ENCODE measurements around the gene NAP1L5.

Gene NAP1L5

GRCh38 chr4:88734403-88734949 is 36.8 kb upstream of the NAP1L5 start:
- ATAC-seq (replicated peaks; ENCODE audit: extremely low read depth, poor library complexity, severe bottlenecking): no peak
- Mint-ChIP-seq H3K4me3 (no peak overlapping the region), H3K36me3 (ENCODE audit: insufficient read depth) (peaks cover 7% of the 10 kb centered on the region), H3K4me1 (peaks cover 17% of the 10 kb centered on the region), H3K27ac (ENCODE audit: low read depth) (no peak overlapping the region), H3K9me3 (no peaks in the 10 kb centered on the region), H3K27me3 (no peaks in the 10 kb centered on the region)
- DNase-seq (ENCODE audit: low spot score in 2 of 2): no peak

GRCh38 chr4:88732714-88733368 is 35.2 kb upstream of the NAP1L5 start:
- Mint-ChIP-seq H3K27me3 (no peaks in the 10 kb centered on the region), H3K9me3 (no peaks in the 10 kb centered on the region), H3K4me1 (peaks cover 12% of the 10 kb centered on the region), H3K27ac (ENCODE audit: low read depth) (no peak overlapping the region), H3K4me3 (no peak overlapping the region), H3K36me3 (ENCODE audit: insufficient read depth) (peaks cover 9% of the 10 kb centered on the region)
- no peak for DNase-seq (ENCODE audit: low spot score in 2 of 2)
- ATAC-seq (replicated peaks; ENCODE audit: extremely low read depth, poor library complexity, severe bottlenecking): no peak

- Mint-ChIP-seq H3K4me1 (no peaks in the 10 kb centered on the region), H3K27ac (ENCODE audit: low read depth) (no peak overlapping the region), H3K36me3 (ENCODE audit: insufficient read depth) (peaks cover 15% of the 10 kb centered on the region), H3K4me3 (no peak overlapping the region), H3K27me3 (no peaks in the 10 kb centered on the region), H3K9me3 (no peaks in the 10 kb centered on the region)
- DNase-seq (ENCODE audit: low spot score in 2 of 2) (no peak), ATAC-seq (replicated peaks; ENCODE audit: extremely low read depth, poor library complexity, severe bottlenecking) (no peak)
Observed at GRCh38 chr4:88731381-88731780, 33.8 kb upstream of the NAP1L5 start.

- Mint-ChIP-seq H3K36me3 (ENCODE audit: insufficient read depth) (peaks cover 16% of the 10 kb centered on the region), H3K27ac (ENCODE audit: low read depth) (no peak overlapping the region), H3K4me3 (no peak overlapping the region), H3K4me1 (no peaks in the 10 kb centered on the region), H3K9me3 (no peaks in the 10 kb centered on the region), H3K27me3 (no peaks in the 10 kb centered on the region)
- DNase-seq (ENCODE audit: low spot score in 2 of 2): no peak
- no peak for ATAC-seq (replicated peaks; ENCODE audit: extremely low read depth, poor library complexity, severe bottlenecking)
Observed at GRCh38 chr4:88730811-88731210, 33.2 kb upstream of the NAP1L5 start.

GRCh38 chr4:88729146-88729760 is 31.6 kb upstream of the NAP1L5 start:
- no peaks in the 10 kb centered on the region for H3K9me3 Mint-ChIP-seq
- H3K4me1 Mint-ChIP-seq: no peaks in the 10 kb centered on the region
- no peaks in the 10 kb centered on the region for H3K27me3 Mint-ChIP-seq
- no peak overlapping the region for H3K4me3 Mint-ChIP-seq
- no peak for DNase-seq (ENCODE audit: low spot score in 2 of 2)
- H3K36me3 Mint-ChIP-seq (ENCODE audit: insufficient read depth): peaks cover 24% of the 10 kb centered on the region
- no peak overlapping the region for H3K27ac Mint-ChIP-seq (ENCODE audit: low read depth)
- ATAC-seq (replicated peaks; ENCODE audit: extremely low read depth, poor library complexity, severe bottlenecking): no peak

- H3K27me3 Mint-ChIP-seq: no peaks in the 10 kb centered on the region
- DNase-seq (ENCODE audit: low spot score in 2 of 2): no peak
- H3K36me3 Mint-ChIP-seq (ENCODE audit: insufficient read depth): peaks cover 22% of the 10 kb centered on the region
- no peak overlapping the region for H3K4me3 Mint-ChIP-seq
- no peaks in the 10 kb centered on the region for H3K4me1 Mint-ChIP-seq
- H3K9me3 Mint-ChIP-seq: no peaks in the 10 kb centered on the region
- no peak for ATAC-seq (replicated peaks; ENCODE audit: extremely low read depth, poor library complexity, severe bottlenecking)
- H3K27ac Mint-ChIP-seq (ENCODE audit: low read depth): no peak overlapping the region
Observed at GRCh38 chr4:88728146-88728545, 30.5 kb upstream of the NAP1L5 start.

GRCh38 chr4:88725986-88726385 is 28.4 kb upstream of the NAP1L5 start:
- no peaks in the 10 kb centered on the region for H3K4me1 Mint-ChIP-seq
- peaks cover 28% of the 10 kb centered on the region for H3K36me3 Mint-ChIP-seq (ENCODE audit: insufficient read depth)
- DNase-seq (ENCODE audit: low spot score in 2 of 2) (no peak), ATAC-seq (replicated peaks; ENCODE audit: extremely low read depth, poor library complexity, severe bottlenecking) (no peak)
- no peak overlapping the region for H3K27ac Mint-ChIP-seq (ENCODE audit: low read depth)
- no peak overlapping the region for H3K4me3 Mint-ChIP-seq
- no peaks in the 10 kb centered on the region for H3K27me3 Mint-ChIP-seq
- H3K9me3 Mint-ChIP-seq: no peaks in the 10 kb centered on the region

GRCh38 chr4:88725143-88725542 is 27.5 kb upstream of the NAP1L5 start:
- peaks cover 34% of the 10 kb centered on the region for H3K36me3 Mint-ChIP-seq (ENCODE audit: insufficient read depth)

GRCh38 chr4:88724406-88724805 is 26.8 kb upstream of the NAP1L5 start:
- H3K27me3 Mint-ChIP-seq: no peaks in the 10 kb centered on the region
- no peak for DNase-seq (ENCODE audit: low spot score in 2 of 2)
- no peaks in the 10 kb centered on the region for H3K9me3 Mint-ChIP-seq
- H3K4me1 Mint-ChIP-seq: no peaks in the 10 kb centered on the region
- no peak overlapping the region for H3K27ac Mint-ChIP-seq (ENCODE audit: low read depth)
- H3K4me3 Mint-ChIP-seq: no peak overlapping the region
- ATAC-seq (replicated peaks; ENCODE audit: extremely low read depth, poor library complexity, severe bottlenecking): no peak
- peaks cover 34% of the 10 kb centered on the region for H3K36me3 Mint-ChIP-seq (ENCODE audit: insufficient read depth)

More at GRCh38 chr4:88725143-88725542, 27.5 kb upstream of the NAP1L5 start:
- H3K27me3 Mint-ChIP-seq: no peaks in the 10 kb centered on the region
- ATAC-seq (replicated peaks; ENCODE audit: extremely low read depth, poor library complexity, severe bottlenecking) (no peak), DNase-seq (ENCODE audit: low spot score in 2 of 2) (no peak)
- no peak overlapping the region for H3K4me3 Mint-ChIP-seq
- H3K4me1 Mint-ChIP-seq: no peaks in the 10 kb centered on the region
- H3K27ac Mint-ChIP-seq (ENCODE audit: low read depth): no peak overlapping the region
- H3K9me3 Mint-ChIP-seq: no peaks in the 10 kb centered on the region

- DNase-seq (ENCODE audit: low spot score in 2 of 2) (no peak), ATAC-seq (replicated peaks; ENCODE audit: extremely low read depth, poor library complexity, severe bottlenecking) (no peak)
- Mint-ChIP-seq H3K27me3 (no peaks in the 10 kb centered on the region), H3K4me3 (no peak overlapping the region), H3K9me3 (no peaks in the 10 kb centered on the region), H3K36me3 (ENCODE audit: insufficient read depth) (peaks cover 36% of the 10 kb centered on the region), H3K4me1 (no peaks in the 10 kb centered on the region), H3K27ac (ENCODE audit: low read depth) (no peak overlapping the region)
Observed at GRCh38 chr4:88722828-88723227, 25.2 kb upstream of the NAP1L5 start.

GRCh38 chr4:88722276-88722780 is 24.7 kb upstream of the NAP1L5 start:
- H3K27ac Mint-ChIP-seq (ENCODE audit: low read depth): no peak overlapping the region
- H3K36me3 Mint-ChIP-seq (ENCODE audit: insufficient read depth): peaks cover 33% of the 10 kb centered on the region
- H3K4me3 Mint-ChIP-seq: no peak overlapping the region
- no peaks in the 10 kb centered on the region for H3K4me1 Mint-ChIP-seq
- peaks cover 5% of the 10 kb centered on the region for H3K9me3 Mint-ChIP-seq
- H3K27me3 Mint-ChIP-seq: no peaks in the 10 kb centered on the region
- no peak for ATAC-seq (replicated peaks; ENCODE audit: extremely low read depth, poor library complexity, severe bottlenecking)
- DNase-seq (ENCODE audit: low spot score in 2 of 2): no peak

GRCh38 chr4:88720451-88721428 is 23.1 kb upstream of the NAP1L5 start:
- Mint-ChIP-seq H3K36me3 (ENCODE audit: insufficient read depth) (peaks cover 38% of the 10 kb centered on the region), H3K27me3 (no peaks in the 10 kb centered on the region), H3K9me3 (peaks cover 6% of the 10 kb centered on the region), H3K27ac (ENCODE audit: low read depth) (no peak overlapping the region), H3K4me1 (no peaks in the 10 kb centered on the region), H3K4me3 (no peak overlapping the region)
- no peak for ATAC-seq (replicated peaks; ENCODE audit: extremely low read depth, poor library complexity, severe bottlenecking)
- DNase-seq (ENCODE audit: low spot score in 2 of 2): no peak

Data from central memory CD8-positive, alpha-beta T cell (primary cell).